Right lobe of liver (tissue), 6 donors: ENCODE data around the gene RND2. TPM values are rescaled to one million over a fixed set of nuclear protein-coding genes. Genes with fewer than 3 reads are reported as not detected.
"Not testable (repeated sequence)": the region's sequence is repeated elsewhere in the genome, so short reads cannot be mapped to it uniquely, and the experiment has no call there.

Experiments used
- ATAC-seq, 4 donors: fragments of 200-7000 bp; cut with Tn5 transposase; one replicate each; pipeline ENCODE4 v1.9.1; 2020; ENCODE audit warnings: mild to moderate bottlenecking in 4 of 4, moderate library complexity in 4 of 4
- DNase-seq, 3 donors: peaks; one replicate each; pipeline ENCODE4 v3.0.0-alpha.2; 2020
- H3K27ac ChIP-seq, 3 donors: fragments of 200-600 bp; one replicate each; pipeline ENCODE4 v1.8.0; 2022
- H3K27me3 ChIP-seq, 2 donors: fragments of 200-600 bp; one replicate each; pipeline ENCODE4 v1.8.0; 2022
- H3K36me3 ChIP-seq, 4 donors: fragments of 200-600 bp; sonication (generic) in 1 of 4; one replicate each; pipeline versions ENCODE4 v1.5.1 to v1.8.0; 2017 to 2022; ENCODE audit warnings: control low read depth in 1 of 4
- H3K4me1 ChIP-seq, 4 donors: fragments of 200-600 bp; sonication (generic) in 1 of 4; one replicate each; pipeline versions ENCODE4 v1.5.1 to v1.8.0; 2017 to 2022; ENCODE audit warnings: control low read depth in 1 of 4
- H3K4me3 ChIP-seq, 3 donors: fragments of 200-600 bp; one replicate each; pipeline ENCODE4 v1.8.0; 2022
- H3K9me3 ChIP-seq, 4 donors: fragments of 200-600 bp; sonication (generic) in 1 of 4; one replicate each; pipeline versions ENCODE4 v1.5.1 to v1.8.0; 2017 to 2022; ENCODE audit warnings: control low read depth in 1 of 4
- POLR2A ChIP-seq: fragments of 450-650 bp; IDR thresholded peaks from one replicate; pipeline ENCODE4 v1.6.1; 2017; ENCODE audit warnings: antibody characterized with exemption, mild to moderate bottlenecking
- WGBS: methylation state at CpG from one replicate; pipeline ENCODE4 v1.1.6; 2018; ENCODE audit warnings: low coverage, low lambda C conversion rate; ENCODE audit not compliant: insufficient coverage; ENCODE audit errors: missing lambda C conversion rate; 5-methylcytosine and 5-hydroxymethylcytosine counted together
- intact Hi-C, 2 donors: fragments of 100-400 bp; cut with DNase I; formaldehyde crosslinking; loops; one replicate each; pipeline versions ENCODE4 v1.11.2 to v1.14.1; 2022
- long read RNA-seq: library from polyadenylated mRNA; unstranded; transcript quantifications from one replicate; pipeline ENCODE4 v2.0.0, GENCODE V29; 2019
- total RNA-seq, 6 experiments: library from RNA; depleted of rRNA in 2 of 6; stranded (reverse); fragments of >200 nt in 2 of 6; fragmentation: NEBNext Ultra II Directional in 3 of 6; extraction: Animal tissue kit (Norgen Biotek cat#: 25700) in 3 of 6; gene quantifications; one replicate each; pipeline versions ENCODE4 v1.1.0 to v1.2.4, GENCODE V29; 2016 to 2023
- TF ChIP-seq, protein P1 (sequence below), 4 donors: fragments of 200-600 bp in 3 of 4; fragments of 450-650 bp in 1 of 4; IDR thresholded peaks; one replicate each; pipeline versions ENCODE4 v1.5.1 to v1.8.0; 2016 to 2022; ENCODE audit warnings: antibody characterized with exemption in 4 of 4, mild to moderate bottlenecking in 2 of 4
- donor health status: DM: no; HTN: yes; CAD: no.
- donor health status: DM: no; HTN: no; CAD: no.
- donor health status: DM: no; HTN: no; CAD: no.
- donor health status: DM: no; HTN: yes; CAD: no.
- donor health status: DM: no; HTN: yes; CAD: no.

The RND2 gene, protein sequence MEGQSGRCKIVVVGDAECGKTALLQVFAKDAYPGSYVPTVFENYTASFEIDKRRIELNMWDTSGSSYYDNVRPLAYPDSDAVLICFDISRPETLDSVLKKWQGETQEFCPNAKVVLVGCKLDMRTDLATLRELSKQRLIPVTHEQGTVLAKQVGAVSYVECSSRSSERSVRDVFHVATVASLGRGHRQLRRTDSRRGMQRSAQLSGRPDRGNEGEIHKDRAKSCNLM
- 1 to 10 TPM in 2 of 6 experiments, under 1 TPM in 4; 0.09 to 3.3 (median 0.64) TPM for total RNA-seq
- long read RNA-seq = 0 reads

- ATAC-seq = peak; percentile 81 to 86 (median 82)
- WGBS = 1% methylated on average over 10 of the region's 61 CpGs
- no peaks in the 10 kb centered on the region for H3K9me3 ChIP-seq
- peak within 1 kb of the TSS in 2 of 3 donors; percentile 41 to 49 for H3K27ac ChIP-seq
- peak; percentile 84 to 91 (median 89) for DNase-seq
- no peaks in the 10 kb centered on the region for H3K36me3 ChIP-seq
- H3K27me3 ChIP-seq = no peaks in the 10 kb centered on the region
- peaks cover 0 to 12% (median under 1%) of the 10 kb centered on the region in 4 donors for H3K4me1 ChIP-seq
- intact Hi-C loops = loop anchor here in 1 of 2 donors (10.0 kb wide), 1 partner anchor 120 kb away; no protein-coding TSS in a partner anchor
- TF ChIP-seq POLR2A = peak; percentile 19
- TF ChIP-seq, protein P1, sequence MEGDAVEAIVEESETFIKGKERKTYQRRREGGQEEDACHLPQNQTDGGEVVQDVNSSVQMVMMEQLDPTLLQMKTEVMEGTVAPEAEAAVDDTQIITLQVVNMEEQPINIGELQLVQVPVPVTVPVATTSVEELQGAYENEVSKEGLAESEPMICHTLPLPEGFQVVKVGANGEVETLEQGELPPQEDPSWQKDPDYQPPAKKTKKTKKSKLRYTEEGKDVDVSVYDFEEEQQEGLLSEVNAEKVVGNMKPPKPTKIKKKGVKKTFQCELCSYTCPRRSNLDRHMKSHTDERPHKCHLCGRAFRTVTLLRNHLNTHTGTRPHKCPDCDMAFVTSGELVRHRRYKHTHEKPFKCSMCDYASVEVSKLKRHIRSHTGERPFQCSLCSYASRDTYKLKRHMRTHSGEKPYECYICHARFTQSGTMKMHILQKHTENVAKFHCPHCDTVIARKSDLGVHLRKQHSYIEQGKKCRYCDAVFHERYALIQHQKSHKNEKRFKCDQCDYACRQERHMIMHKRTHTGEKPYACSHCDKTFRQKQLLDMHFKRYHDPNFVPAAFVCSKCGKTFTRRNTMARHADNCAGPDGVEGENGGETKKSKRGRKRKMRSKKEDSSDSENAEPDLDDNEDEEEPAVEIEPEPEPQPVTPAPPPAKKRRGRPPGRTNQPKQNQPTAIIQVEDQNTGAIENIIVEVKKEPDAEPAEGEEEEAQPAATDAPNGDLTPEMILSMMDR (IDR thresholded peaks at IDR 0.05) = peak; percentile 75 to 88 (median 78)
- peak within 1 kb of the TSS; percentile 34 to 59 (median 34) for H3K4me3 ChIP-seq
Measured at GRCh38 chr17:43024407-43025289, at the start of gene RND2. RND2 (plus strand) TSS chr17:43025231; CDS start chr17:43025348, 117 bp downstream.

- intact Hi-C loops = no loop called here
- 32% methylated on average over 2 of the region's 2 CpGs for WGBS
- TF ChIP-seq, protein P1 (IDR thresholded peaks at IDR 0.05) = no peak
- TF ChIP-seq POLR2A = no peak
- H3K9me3 ChIP-seq = no peaks in the 10 kb centered on the region
- H3K36me3 ChIP-seq = no peaks in the 10 kb centered on the region
- H3K27me3 ChIP-seq = no peaks in the 10 kb centered on the region
- peaks cover 0 to 5% (median 0%) of the 10 kb centered on the region in 4 donors for H3K4me1 ChIP-seq
- H3K4me3 ChIP-seq = no peak overlapping the region
- DNase-seq = no peak
- no peak for ATAC-seq
- H3K27ac ChIP-seq = no peak overlapping the region
Measured at GRCh38 chr17:42975265-42975664, 49.8 kb upstream of the RND2 start.

GRCh38 chr17:42975701-42976100 is 49.3 kb upstream of the RND2 start:
- H3K4me3 ChIP-seq, H3K27me3 ChIP-seq, H3K27ac ChIP-seq, H3K9me3 ChIP-seq, ATAC-seq, H3K4me1 ChIP-seq, H3K36me3 ChIP-seq, intact Hi-C loops, DNase-seq: not testable (repeated sequence)
- 77% methylated on average over 16 of the region's 16 CpGs for WGBS

DNA sequence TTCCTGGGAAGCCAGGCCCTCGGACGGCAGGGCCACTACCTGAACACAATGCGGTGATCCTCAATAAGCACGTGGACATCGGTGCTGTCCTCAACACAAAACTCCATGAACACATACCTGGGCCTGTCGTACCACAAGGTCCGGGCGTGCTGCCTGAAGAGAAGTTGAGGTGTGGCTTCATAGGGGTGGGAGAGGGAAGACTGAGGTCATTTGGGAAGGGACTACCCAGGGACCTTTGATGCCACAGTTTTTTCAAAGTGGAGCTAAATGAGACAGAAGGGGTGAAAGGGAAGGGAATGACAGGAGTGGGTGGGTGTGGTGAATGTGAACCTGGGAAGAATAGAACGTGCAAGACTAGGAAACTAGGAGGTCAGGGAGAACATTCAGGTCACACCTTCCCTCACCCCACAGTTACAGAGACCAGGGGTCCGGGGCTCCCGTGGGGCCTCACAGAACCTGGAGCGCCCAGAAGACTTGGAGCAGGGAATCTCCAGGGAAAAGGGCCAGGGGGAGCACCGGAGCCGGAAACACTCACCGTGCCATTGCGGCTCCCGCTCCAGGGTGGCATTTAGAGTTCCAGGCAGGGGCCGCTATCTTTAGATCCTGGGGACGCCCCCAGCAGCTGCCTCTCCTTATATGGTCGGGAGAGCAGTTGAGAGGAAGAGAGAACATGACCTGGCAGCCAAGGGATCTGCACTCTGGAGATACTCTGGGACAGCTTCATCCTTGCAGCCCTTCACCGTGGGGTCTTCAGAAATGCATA is 45.3 kb upstream of the RND2 start, which contains the start of gene PTGES3L:
TSS of gene PTGES3L (minus strand) at position 570 of the 763 bp plus-strand sequence. CDS start at position 543, 27 bp downstream.
- WGBS = 63% methylated on average over 8 of the region's 21 CpGs
- Histone ChIP-seq H3K27ac (peak within 1 kb of the TSS; percentile 40 to 82 (median 77)), H3K9me3 (no peaks in the 10 kb centered on the region), H3K4me3 (peak within 1 kb of the TSS; percentile 94 to 97 (median 97)), H3K4me1 (peaks cover 0 to 18% (median 6%) of the 10 kb centered on the region in 4 donors), H3K27me3 (no peaks in the 10 kb centered on the region), H3K36me3 (no peaks in the 10 kb centered on the region)
- DNase-seq = no peak
- TF ChIP-seq, protein P1 (IDR thresholded peaks at IDR 0.05) = no peak
- no peak for TF ChIP-seq POLR2A
- peak in 3 of 4 donors; percentile 4 to 17 (median 10) for ATAC-seq
- intact Hi-C loops = no loop called here
